Measurements from ENCODE around the gene CD80.
A peak's percentile ranks its signal among the peaks of the same experiment; 100 is the strongest.
"Not testable (repeated sequence)": the region's sequence is repeated elsewhere in the genome, so short reads cannot be mapped to it uniquely, and the experiment has no call there.

Gene CD80, protein sequence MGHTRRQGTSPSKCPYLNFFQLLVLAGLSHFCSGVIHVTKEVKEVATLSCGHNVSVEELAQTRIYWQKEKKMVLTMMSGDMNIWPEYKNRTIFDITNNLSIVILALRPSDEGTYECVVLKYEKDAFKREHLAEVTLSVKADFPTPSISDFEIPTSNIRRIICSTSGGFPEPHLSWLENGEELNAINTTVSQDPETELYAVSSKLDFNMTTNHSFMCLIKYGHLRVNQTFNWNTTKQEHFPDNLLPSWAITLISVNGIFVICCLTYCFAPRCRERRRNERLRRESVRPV
- total RNA-seq: 1.5 to 325 (median 4.6) reads per million in 17 experiments

DNA sequence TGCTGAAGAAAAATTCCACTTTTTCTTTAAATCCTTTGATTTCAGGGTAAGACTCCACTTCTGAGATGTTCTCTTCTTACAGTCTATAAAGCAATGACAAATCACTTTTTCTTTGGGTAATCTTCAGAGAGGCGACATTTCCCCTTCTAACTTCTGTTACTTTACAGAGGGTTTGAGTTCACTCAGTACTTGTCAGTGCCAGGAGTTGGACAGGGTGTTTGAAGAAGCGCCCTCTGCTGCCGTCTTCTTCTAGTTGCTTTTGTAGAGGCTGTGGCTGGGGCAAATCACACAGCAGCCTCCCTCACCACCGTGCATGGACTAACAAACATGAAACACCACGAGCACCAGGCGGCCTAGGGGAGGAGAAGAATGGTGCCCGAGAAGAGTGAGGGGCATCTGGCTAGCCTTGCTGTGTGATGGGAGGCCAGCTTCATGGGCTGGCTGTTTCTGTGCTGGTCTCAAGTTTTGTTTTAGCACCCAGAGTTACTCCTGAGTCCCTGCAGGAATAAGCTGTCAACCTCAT, at the start of gene CD80:
Gene CD80, minus strand, starts transcription at position 174 of the 523 bp plus-strand sequence. CDS start 1,886 bp downstream, outside the sequence.
- DNase-seq: peak; percentile 71 to 89 (median 81)

DNA sequence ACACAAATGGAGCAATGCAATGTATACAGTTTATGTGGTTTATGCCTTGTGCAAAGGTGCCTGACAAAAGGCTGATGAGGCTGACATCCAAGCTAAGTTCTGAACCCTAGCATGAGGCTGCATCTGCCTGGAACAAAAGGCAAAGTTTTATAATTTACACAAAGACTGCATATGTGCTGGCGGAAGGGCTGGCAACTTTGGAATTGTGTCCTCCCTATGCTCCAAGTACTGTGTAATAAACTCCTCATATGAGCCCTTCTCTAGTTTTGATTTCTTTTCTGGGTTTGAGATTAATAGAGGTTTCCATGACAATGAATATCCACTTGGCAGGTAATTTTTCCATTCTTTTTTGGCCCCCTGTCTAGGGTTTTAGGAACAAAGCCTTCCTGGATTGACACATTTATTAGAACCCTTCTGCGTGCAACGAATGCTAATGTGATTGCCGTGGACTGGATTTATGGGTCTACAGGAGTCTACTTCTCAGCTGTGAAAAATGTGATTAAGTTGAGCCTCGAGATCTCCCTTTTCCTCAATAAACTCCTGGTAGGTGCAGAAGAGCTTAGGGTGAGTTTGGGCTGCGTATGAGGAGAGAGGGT, 49.1 kb upstream of the CD80 start:
- DNase-seq: no peak

DNA sequence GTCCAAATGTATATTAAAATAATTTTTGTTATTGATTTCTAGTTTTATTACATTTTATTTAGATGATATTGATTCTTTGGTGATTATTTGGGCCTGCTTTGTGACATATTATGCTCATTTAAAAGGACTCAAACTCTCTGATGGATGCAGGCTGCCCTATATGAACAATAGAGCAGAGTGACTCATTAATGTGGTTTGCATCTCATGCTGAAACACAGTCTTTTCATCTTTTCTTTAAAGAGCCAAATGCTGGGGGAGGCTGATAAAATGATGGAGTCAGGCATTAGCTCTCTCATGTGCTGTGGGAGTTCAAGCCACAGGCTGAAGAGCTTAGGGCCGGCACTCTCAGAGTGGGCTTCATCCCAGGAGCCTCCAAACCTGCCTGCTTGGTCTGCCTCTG, 45.5 kb upstream of the CD80 start:
- DNase-seq: no peak

DNA sequence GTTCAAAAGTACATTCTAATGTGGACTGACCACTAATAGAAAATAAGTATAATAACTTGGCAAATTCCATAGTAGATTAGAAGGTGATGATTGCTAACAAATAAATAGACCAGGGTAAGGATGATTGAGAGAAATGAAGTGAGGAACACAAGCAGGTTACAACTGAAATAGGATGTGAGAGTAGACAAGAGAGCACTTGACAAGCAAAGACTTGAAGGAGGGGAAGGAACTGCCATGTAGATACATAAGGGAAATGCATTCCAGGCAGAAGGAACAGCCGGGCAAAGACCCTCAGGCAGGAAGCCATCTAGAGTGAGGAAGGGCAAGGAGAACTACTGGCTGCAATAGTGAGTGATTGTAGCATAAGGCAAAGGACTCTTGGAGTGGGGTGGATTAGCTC, 43.3 kb upstream of the CD80 start:
- DNase-seq: no peak

DNA sequence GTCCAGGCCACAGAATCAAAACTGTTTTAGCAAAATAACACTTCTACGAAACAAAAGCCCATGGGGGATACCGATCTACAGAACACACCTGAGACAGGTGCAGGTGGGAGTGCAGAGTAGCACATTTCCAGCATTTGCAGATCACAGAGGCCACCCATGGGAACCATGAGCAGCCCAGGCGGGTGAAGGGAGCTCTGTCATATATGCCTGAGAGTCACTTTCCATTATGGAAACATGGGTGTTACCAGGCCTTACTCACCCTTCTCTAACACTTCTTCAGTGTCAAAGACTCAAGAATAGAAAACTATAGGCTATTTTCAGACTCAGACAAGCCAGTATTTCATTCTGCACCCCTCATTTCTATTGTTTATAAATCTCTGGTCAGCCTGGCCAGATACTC, 41.7 kb upstream of the CD80 start:
- DNase-seq: no peak

DNA sequence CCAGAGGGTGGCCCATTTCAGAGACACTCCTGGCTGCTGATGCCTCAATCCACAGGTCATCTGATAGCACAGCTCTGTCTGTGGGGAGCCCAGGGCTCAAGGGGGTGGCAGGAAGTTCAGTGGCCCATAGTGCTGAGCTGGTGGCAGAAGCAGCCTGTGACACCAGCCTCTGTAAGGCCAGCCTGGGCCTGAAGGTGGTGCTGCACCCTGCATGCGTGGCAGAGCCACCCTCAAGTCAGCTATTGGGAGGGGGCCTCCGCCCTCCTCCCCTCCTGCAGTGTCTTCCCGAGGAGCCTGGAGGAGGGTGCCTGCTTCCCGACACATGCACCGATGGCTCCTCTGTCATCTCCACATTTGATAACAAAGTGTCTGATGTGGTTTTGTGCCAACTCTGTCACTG, 41.3 kb upstream of the CD80 start:
- peak; percentile 29 to 58 (median 52) for DNase-seq

DNA sequence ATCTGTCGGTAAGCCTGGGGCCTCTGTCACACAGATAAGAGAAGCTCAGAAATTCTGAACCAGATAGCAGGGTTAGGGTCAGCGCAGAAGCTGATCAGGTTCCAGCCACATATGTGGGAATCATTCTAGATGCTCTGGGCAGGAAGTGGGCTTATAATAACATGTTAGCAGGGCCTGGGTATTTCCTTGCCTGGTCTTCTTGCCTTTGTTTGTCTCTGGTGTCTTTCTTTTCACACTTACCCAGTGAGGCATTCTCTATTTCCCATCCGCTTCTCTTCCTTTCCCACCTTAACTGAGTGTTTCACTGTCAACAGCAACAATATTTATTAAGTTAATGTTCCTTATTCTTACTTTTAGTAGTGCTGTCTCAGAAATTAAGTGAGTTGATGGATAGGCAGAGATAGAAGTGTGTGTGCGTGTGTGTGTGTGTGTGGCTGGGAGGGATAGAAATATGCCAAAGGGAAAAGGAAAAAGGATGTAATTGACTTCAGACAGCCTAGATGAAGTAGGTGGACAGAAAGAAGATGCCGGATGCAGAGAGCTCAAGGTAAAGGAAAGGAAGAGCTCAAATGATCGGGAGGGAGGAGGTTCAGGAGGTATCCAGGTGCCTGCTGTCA, 40.3 kb upstream of the CD80 start:
- no peak for DNase-seq

DNA sequence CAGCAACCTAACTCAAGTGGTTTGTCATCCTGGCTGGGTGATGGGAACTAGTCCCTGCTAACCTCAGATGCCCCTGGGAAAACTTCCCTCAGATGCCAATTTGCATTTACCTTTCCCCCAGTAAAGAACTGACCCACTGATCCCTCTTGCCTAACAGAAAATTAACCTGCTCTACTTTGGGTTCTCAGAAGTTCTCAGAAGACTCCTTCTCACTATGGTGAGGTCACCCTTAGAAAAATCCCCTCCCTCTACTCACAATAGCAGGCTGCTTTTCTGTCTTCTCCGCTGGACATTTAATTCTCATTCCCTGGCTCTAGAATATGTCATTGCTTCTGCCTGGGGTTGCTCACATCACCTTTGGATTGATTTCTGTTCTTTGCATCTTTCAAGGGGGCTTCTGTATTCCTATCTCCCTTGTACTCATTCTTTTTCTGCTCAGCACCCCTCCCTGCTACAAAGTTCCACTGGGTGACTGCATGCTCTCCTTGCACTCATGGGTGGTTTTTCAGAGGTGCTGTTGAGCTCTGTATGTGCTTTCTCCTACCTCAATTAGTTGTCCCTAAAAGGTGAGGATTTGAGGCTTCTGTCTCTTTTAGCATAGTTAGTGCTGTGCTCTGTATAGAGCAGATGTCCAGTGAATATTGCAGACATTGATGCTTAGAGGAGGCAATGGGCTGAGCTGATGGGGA, 39.1 kb upstream of the CD80 start:
- DNase-seq: no peak

DNA sequence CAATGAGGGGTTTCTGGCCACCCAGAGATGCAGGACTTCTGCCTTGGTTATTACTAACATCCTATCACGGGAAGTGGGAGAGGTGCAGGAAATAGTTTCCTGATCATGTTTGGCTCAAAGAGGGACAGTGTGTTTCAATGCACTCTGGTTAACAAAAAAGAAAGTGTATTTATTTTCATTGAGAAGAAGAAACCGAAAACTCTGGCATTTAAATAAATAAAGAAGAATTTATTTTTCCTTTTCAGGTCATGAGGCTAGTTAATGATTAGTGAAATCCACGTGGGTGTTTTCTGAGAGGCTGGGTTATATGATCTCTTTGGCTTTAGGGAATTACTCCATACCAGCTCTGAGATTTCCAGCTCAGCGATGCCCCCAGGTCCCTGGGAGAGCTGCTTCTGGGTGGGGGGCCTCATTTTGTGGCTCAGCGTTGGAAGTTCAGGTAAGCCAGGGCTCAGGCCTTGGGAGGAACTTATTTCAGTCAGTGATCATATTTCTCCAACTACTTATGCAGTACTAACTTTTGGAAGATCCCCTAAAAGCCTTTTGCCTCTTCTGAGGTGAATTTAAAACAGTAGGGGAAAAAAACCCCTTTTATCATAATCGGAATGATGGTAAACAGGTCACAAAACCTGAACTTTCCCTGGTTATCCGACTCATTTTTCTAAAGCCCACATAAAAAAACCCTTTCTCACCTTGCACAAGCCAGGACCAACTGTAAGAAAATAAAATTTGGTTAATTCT, 38.3 kb upstream of the CD80 start, which contains the start of gene PLA1A:
Gene PLA1A, plus strand, starts transcription at position 338 of the 741 bp plus-strand sequence. Its CDS starts 29 bp downstream, at position 367.
- DNase-seq: no peak

DNA sequence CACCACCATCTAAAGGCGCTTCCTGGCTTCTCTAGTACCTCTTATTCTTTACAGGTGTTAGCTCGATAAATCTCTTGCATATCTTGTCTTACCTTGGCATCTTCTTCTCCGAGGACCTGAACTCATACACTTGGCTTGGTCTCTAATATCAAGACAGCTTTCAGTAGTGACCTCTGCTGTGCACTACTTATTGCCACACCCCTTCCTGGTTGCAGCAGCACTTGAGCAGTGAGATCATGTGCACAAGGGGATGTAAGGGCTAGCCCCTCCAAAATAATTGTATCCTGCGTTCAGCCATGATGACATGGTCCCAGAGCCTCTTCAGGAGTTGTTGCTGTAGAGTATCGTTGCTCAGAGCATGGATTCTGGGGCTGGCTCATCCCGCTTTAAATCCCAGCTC, 37.0 kb upstream of the CD80 start:
- peak in 3 of 4 experiments; percentile 25 to 47 (median 32) for DNase-seq

DNA sequence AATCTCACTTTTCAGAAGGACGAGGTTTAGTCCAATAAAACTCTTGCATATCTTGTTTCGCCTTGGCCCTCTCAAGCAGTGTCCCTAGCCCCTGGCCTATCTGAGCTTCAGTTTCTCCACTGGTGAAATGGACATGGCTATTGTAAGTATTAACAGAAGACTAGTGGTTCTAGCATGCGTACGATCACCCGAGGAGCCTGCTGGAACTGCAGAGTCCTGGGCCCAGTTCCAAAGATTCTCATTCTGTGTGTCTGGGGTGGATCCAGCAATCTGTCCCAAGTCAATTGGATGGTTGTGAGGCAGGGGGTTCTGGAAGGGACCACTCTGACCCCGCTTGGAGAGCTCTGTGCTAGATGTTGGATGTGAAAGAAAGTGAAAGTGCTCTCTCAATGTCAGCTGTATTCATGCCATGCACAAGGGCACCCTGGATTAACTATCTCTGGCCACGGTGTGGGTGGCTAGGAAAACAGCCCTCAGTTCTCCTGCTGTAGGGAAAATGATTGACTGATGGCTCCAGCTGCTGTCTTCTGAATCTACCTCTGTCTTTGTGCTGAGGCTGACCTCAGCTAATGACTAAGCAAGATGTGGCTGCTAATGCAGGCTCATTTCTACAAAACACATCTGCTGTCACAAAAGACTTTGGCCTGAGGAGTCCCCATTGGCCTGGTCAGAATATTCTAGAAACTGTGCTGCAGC, 36.4 kb upstream of the CD80 start:
- peak in 3 of 4 experiments; percentile 13 to 35 (median 29) for DNase-seq

DNA sequence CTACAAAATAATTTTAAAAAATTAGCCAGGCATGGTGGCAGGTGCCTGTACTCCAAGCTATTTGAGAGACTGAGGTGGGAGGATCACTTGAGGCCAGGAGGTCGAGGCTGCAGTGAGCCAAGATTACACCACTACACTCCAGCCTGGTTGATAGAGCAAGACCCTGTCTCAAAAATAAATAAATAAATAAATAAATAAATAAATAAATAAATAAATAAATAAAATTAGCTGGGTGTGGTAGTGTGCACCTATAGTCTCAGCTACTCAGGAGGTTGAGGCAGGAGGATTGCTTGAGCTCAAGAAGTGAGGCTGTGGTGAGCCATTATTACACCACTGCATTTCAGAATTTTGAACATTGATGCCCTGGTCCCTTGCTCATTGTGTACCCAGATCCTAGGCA, 35.5 kb upstream of the CD80 start:
- DNase-seq: not testable (repeated sequence)

DNA sequence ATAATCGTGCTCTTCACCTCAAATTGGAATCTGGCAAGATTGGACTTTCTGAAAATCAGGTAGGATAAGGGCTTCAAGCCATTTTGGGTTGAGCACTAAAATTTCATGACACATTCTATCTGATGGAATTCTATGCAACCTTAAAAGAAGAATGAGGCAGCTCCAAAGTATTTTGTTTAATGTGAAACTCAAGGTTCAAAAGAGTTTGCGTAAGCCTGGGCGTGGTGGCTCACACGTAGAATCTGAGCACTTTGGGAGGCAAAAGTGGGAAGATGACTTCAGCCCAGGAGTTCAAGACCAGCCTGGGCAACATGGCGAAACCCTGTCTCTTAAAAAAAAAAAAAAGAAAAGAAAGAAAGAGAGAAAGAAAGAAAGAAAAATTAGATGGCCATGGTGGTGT, 34.7 kb upstream of the CD80 start:
- DNase-seq: no peak

DNA sequence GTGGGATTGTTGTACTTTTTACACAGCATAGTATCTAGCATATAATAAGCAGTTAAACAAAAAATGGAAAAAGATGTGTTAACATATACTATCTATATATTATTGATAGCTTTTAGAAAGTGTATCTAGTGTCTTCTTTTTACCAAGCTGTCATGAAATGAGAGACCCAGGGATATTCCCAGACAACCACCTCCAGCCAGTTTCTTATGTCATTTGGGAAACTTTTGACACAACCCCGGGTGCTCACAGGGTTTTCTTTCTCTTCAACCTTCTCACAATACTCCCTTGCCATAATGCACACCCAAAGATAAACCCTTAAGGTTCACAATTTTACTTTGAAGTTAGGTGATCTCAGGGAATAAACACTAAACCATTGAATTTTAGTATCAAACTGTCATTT, 33.4 kb upstream of the CD80 start:
- no peak for DNase-seq

DNA sequence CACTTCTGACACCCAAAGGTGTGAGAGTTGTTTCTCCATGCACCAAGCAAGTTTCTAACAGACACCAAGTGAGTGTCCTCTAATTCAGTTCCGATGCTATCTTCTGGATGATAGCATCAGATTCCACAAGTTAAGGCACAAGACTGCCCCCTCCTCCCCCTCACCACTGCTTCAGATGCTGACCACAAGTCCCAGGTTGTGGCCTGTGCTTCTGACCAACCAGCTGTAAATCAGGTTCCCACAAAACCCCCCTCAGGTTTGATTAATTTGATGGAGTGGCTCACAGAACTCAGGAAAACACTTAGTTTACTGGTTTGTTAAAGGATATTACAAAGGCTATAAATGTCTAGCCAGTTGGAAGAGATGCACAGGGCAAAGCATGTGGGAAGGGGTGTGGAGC, 31.3 kb upstream of the CD80 start:
- no peak for DNase-seq

DNA sequence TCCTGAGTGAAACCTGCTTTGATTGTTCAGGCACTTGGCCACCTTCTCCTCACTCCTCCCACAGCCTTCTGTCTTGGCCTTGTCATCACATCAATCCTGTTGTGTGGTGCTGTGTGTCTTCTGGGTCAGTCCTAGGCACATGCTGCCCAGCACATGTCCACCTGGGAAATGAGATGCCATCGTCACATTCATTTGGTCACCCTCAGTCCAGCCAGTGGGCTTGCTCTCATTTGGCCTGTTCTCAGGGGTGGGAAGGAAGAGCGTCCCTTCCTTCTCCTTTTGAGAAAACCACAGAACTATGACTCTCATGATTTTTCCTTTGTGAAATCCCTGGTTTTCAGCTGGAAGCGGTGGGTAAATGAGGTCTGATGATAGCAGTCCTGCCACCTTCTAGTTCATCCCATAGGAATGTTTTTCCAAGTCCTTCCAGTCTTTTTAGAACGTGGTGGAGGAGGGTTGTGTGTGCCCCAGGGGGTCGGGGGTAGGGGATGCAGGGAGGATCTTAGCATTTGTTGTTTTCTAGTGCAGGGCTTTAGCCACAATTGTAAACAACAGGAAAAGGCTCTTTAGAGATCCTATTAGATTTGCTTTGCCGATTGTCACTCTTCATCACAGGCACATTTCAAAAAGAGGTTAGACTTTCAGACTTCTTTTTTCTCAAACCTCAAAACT, 29.8 kb upstream of the CD80 start:
- peak; percentile 87 to 96 (median 88) for DNase-seq

DNA sequence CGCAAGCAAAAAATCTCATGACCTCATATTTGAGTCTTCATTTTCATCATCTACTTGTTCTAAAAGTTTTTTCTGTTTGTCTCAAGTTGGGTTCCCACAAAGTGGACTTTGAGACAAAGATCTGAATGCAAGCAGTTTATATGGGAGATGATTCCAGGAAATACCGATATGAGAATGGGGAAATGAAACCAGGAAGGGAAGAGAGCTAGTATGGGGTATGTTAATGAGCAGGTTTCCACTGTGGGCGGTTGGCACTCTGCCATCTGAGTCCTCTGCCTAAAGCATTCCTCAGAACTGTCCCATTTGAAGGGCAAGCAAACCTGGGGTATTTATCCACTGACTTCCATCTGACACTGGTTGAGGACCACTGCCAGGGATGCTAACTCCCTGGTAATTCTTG, 28.7 kb upstream of the CD80 start:
- DNase-seq: peak; percentile 95 to 97 (median 96)

DNA sequence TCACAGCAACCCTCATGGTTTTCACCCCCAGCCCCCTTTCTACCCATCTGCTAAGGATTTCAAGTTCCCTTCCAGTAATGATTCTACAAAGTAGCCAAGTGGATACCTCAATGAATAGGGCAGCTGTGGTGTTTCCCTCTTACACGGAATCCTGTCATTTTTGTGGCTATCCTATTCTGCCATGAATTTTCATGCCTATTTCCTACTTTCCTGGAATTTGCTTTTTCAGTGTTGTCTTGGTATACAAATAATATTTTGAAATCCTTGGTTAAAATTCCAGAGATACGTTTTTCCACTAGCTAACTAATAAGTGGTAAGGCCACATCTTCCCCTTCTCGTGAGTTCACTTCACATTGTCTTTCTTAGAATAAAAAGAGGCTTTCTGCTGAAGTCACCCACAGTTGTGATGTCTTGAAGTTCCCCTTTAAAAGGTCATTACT, 27.3 kb upstream of the CD80 start:
- peak; percentile 24 to 73 (median 56) for DNase-seq

DNA sequence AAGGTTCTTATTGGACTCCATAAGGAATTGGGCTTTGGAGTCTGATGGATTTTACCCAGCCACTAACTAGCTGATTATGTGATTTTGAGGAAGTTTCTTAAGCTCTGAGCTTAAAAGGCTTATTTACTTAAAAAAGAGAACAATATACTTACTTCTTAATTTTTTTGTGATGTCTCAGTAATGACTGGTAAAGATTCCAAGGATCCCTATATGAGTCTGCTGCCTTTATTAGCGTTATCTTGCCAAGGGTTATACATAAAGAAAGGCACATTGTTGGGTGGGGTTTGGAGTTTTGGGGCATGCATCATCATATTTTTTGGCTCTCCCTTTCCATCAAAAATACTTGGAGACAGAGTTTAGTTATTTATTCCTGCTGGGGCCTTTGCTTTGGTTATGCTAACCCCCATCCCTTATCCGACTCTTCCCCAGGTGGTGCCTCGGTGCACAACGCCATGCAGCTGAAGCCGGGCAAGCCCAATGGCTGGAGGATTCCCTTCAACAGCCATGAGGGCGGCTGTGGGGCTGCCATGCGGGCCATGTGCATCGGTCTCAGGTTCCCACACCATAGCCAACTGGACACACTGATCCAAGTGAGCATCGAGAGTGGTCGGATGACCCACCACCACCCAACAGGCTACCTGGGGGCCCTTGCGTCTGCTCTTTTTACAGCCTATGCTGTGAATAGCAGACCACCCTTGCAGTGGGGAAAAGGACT, 26.6 kb upstream of the CD80 start:
- DNase-seq: peak in 2 of 4 experiments; percentile 62 to 65

DNA sequence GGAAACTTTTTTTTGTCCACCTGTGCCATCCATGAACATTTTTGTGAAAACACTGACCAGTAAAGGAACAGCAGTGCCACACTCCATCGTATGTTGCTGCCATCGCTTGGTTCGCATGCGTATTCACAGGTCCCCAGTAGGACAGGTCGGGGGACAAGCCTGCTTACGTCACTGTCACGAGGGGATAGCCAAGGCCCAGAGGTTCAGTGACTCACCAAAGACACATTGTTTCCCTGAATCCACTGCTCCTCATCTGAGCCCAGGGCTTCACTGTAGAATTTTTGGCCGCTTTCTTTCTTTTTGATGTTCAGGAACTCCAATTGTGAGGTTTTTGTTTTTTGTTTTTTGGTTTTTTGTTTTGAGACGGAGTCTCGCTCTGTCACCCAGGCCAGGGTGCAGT, 25.8 kb upstream of the CD80 start:
- DNase-seq: peak in 2 of 4 experiments; percentile 37 to 41
